DOHH2 (cell line): ENCODE results near the gene ZNF76.

Experiments used
- H3F3A ChIP-seq: fragments of 200-600 bp; sonication (generic), shearing (Covaris generic); 2 replicates; pipeline ENCODE4 v1.6.0; 2016; ENCODE audit warnings: antibody characterized with exemption, mild to moderate bottlenecking; ENCODE audit not compliant: control insufficient read depth, insufficient read depth
- H3K27ac ChIP-seq: fragments of 200-600 bp; sonication (generic); 2 replicates; pipeline ENCODE4 v1.5.1; 2014; ENCODE audit warnings: low read depth, mild to moderate bottlenecking, low read length, moderate library complexity
- H3K27me3 ChIP-seq: fragments of 200-600 bp; sonication (generic); 2 replicates; pipeline ENCODE4 v1.6.1; 2014; ENCODE audit warnings: mild to moderate bottlenecking, low read length, mixed read lengths; ENCODE audit not compliant: control insufficient read depth
- H3K36me3 ChIP-seq: fragments of 200-600 bp; sonication (generic); 2 replicates; pipeline ENCODE4 v1.6.1; 2014; ENCODE audit warnings: mild to moderate bottlenecking, low read length, moderate library complexity, mixed read lengths; ENCODE audit not compliant: control insufficient read depth
- H3K4me1 ChIP-seq: fragments of 200-600 bp; sonication (generic); 2 replicates; pipeline ENCODE4 v1.6.1; 2014; ENCODE audit warnings: mild to moderate bottlenecking, low read length, mixed read lengths; ENCODE audit not compliant: control insufficient read depth
- H3K4me2 ChIP-seq: fragments of 200-600 bp; sonication (generic); 2 replicates; pipeline ENCODE4 v1.6.0; 2014; ENCODE audit warnings: mild to moderate bottlenecking, low read length, moderate library complexity
- H3K4me3 ChIP-seq: fragments of 200-600 bp; sonication (generic); 2 replicates; pipeline ENCODE4 v1.5.1; 2014; ENCODE audit warnings: mild to moderate bottlenecking, low read length, mixed read lengths
- H3K79me2 ChIP-seq: fragments of 200-600 bp; sonication (generic); 2 replicates; pipeline ENCODE4 v1.6.1; 2014; ENCODE audit warnings: mild to moderate bottlenecking, low read length, mixed read lengths; ENCODE audit not compliant: control insufficient read depth
- H3K9me2 ChIP-seq: fragments of 200-600 bp; sonication (generic); replicated peaks from 2 replicates; pipeline ENCODE4 v1.6.1; 2014; ENCODE audit warnings: mild to moderate bottlenecking, low read length, mixed read lengths; ENCODE audit not compliant: control insufficient read depth
- H3K9me3 ChIP-seq: fragments of 200-600 bp; sonication (generic); 2 replicates; pipeline ENCODE4 v1.6.1; 2014; ENCODE audit warnings: antibody characterized with exemption, low read length, mixed read lengths; ENCODE audit not compliant: control insufficient read depth, insufficient read depth
- H4K20me1 ChIP-seq: fragments of 200-600 bp; sonication (generic); 2 replicates; pipeline ENCODE4 v1.6.0; 2014; ENCODE audit warnings: low read depth, mild to moderate bottlenecking, antibody characterized with exemption, low read length, moderate library complexity; ENCODE audit not compliant: control insufficient read depth, insufficient read depth
- CTCF ChIP-seq: fragments of 200-600 bp; sonication (generic); IDR thresholded peaks from one replicate; pipeline ENCODE4 v1.5.1; 2014; ENCODE audit warnings: antibody characterized with exemption, mild to moderate bottlenecking, low read depth, low read length; ENCODE audit not compliant: poor library complexity, severe bottlenecking
- EZH2phosphoT487 ChIP-seq: fragments of 200-600 bp; sonication (generic); IDR thresholded peaks from 2 replicates; pipeline ENCODE4 v1.6.1; 2017; ENCODE audit warnings: borderline replicate concordance, mild to moderate bottlenecking, antibody characterized with exemption, low read length, moderate library complexity, mixed read lengths

Gene ZNF76

GRCh38 chr6:35297601-35298481 lies 38.3 kb downstream of the ZNF76 start, which contains the start of gene DEF6:
Gene DEF6, plus strand, starts transcription at chr6:35297818. Its CDS starts 39 bp downstream, at chr6:35297857.
- Histone ChIP-seq H3K4me3 (peak within 1 kb of the TSS; percentile 91), H3F3A (peaks cover 19% of the 10 kb centered on the region), H3K27me3 (no peaks in the 10 kb centered on the region), H3K4me2 (peak within 1 kb of the TSS; percentile 95), H3K79me2 (peaks cover 44% of the 10 kb centered on the region), H4K20me1 (no peaks in the 10 kb centered on the region), H3K9me3 (no peaks in the 10 kb centered on the region), H3K27ac (peak within 1 kb of the TSS; percentile 86), H3K4me1 (peaks cover 58% of the 10 kb centered on the region), H3K36me3 (peaks cover 41% of the 10 kb centered on the region), H3K9me2 (no peaks in the 10 kb centered on the region)
- TF ChIP-seq EZH2phosphoT487 (no peak), CTCF (peak; percentile 91)

- TF ChIP-seq CTCF (no peak), EZH2phosphoT487 (no peak)
- peaks cover 52% of the 10 kb centered on the region for H3K79me2 ChIP-seq
- peak overlapping the region; percentile 95 for H3K4me2 ChIP-seq
- H3K9me2 ChIP-seq = no peaks in the 10 kb centered on the region
- no peaks in the 10 kb centered on the region for H4K20me1 ChIP-seq
- no peaks in the 10 kb centered on the region for H3K27me3 ChIP-seq
- peak overlapping the region; percentile 91 for H3K4me3 ChIP-seq
- H3K36me3 ChIP-seq = peaks cover 46% of the 10 kb centered on the region
- H3F3A ChIP-seq = peaks cover 19% of the 10 kb centered on the region
- H3K27ac ChIP-seq = peak overlapping the region; percentile 86
- no peaks in the 10 kb centered on the region for H3K9me3 ChIP-seq
- peaks cover 65% of the 10 kb centered on the region for H3K4me1 ChIP-seq
These were observed 39.1 kb downstream of the ZNF76 start for GRCh38 chr6:35298625-35299140.

- Histone ChIP-seq H3K27me3 (no peaks in the 10 kb centered on the region), H3K4me3 (peak overlapping the region; percentile 91), H3K4me2 (peak overlapping the region; percentile 95), H4K20me1 (no peaks in the 10 kb centered on the region), H3K4me1 (peaks cover 65% of the 10 kb centered on the region), H3K79me2 (peaks cover 61% of the 10 kb centered on the region), H3F3A (peaks cover 19% of the 10 kb centered on the region), H3K27ac (peak overlapping the region; percentile 86), H3K9me2 (no peaks in the 10 kb centered on the region), H3K9me3 (no peaks in the 10 kb centered on the region), H3K36me3 (peaks cover 42% of the 10 kb centered on the region)
- TF ChIP-seq CTCF (no peak), EZH2phosphoT487 (no peak)
These were observed 40.1 kb downstream of the ZNF76 start for GRCh38 chr6:35299674-35300073.
